BE2C (cell line): Measurements from ENCODE around the gene MOK.
"Not testable (repeated sequence)": the region's sequence is repeated elsewhere in the genome, so short reads cannot be mapped to it uniquely, and the experiment has no call there.

Experiments used
- DNase-seq: peaks from one replicate; pipeline ENCODE4 v3.0.0-alpha.2; 2020
- H3K27me3 ChIP-seq: fragments of 250-450 bp; sonication (Bioruptor Pico); 2 replicates; pipeline ENCODE4 v1.5.1; 2020; ENCODE audit warnings: mild to moderate bottlenecking
- H3K36me3 ChIP-seq: fragments of 250-450 bp; sonication (Bioruptor Pico); 2 replicates; pipeline ENCODE4 v1.5.1; 2020; ENCODE audit warnings: mild to moderate bottlenecking
- H3K4me1 ChIP-seq: fragments of 250-450 bp; sonication (Bioruptor Pico); 2 replicates; pipeline ENCODE4 v1.5.1; 2020
- H3K4me3 ChIP-seq: 2 replicates; pipeline ENCODE4 v1.5.1; 2011; ENCODE audit warnings: low read depth, low read length
- H3K9me3 ChIP-seq: fragments of 250-450 bp; sonication (Bioruptor Pico); 2 replicates; pipeline ENCODE4 v1.5.1; 2020
- CTCF ChIP-seq: IDR thresholded peaks from 2 replicates; pipeline ENCODE4 v1.5.1; 2012; ENCODE audit warnings: mild to moderate bottlenecking, low read depth, low read length

MOK gene

GRCh38 chr14:102338724-102339123, 33.8 kb upstream of the MOK start:
- peaks cover 15% of the 10 kb centered on the region for H3K36me3 ChIP-seq
- no peak for DNase-seq
- H3K4me1 ChIP-seq: no peaks in the 10 kb centered on the region
- H3K27me3 ChIP-seq: no peaks in the 10 kb centered on the region
- H3K4me3 ChIP-seq: no peak overlapping the region
- TF ChIP-seq CTCF: no peak; the same call in 1 of the 2 replicates
- H3K9me3 ChIP-seq: no peaks in the 10 kb centered on the region

- Histone ChIP-seq H3K9me3 (no peaks in the 10 kb centered on the region), H3K27me3 (no peaks in the 10 kb centered on the region), H3K4me3 (no peak overlapping the region), H3K36me3 (0 out of 2 replicates have a peak, but pooled peaks cover 2% of the 10 kb centered on the region), H3K4me1 (no peaks in the 10 kb centered on the region)
- TF ChIP-seq CTCF: no peak
- DNase-seq: no peak
These were observed 30.2 kb upstream of the MOK start for GRCh38 chr14:102335163-102335562.

- no peaks in the 10 kb centered on the region for H3K4me1 ChIP-seq
- no peak for DNase-seq
- no peaks in the 10 kb centered on the region for H3K27me3 ChIP-seq
- no peaks in the 10 kb centered on the region for H3K9me3 ChIP-seq
- TF ChIP-seq CTCF: no peak
- no peak overlapping the region for H3K4me3 ChIP-seq
- H3K36me3 ChIP-seq: 0 out of 2 replicates have a peak, but pooled peaks cover 2% of the 10 kb centered on the region
These were observed 29.1 kb upstream of the MOK start for GRCh38 chr14:102333795-102334705.

- Histone ChIP-seq H3K27me3 (no peaks in the 10 kb centered on the region), H3K4me3 (no peak overlapping the region), H3K36me3 (no peaks in the 10 kb centered on the region), H3K9me3 (no peaks in the 10 kb centered on the region), H3K4me1 (no peaks in the 10 kb centered on the region)
- DNase-seq: no peak
- TF ChIP-seq CTCF: no peak
These were observed 28.4 kb upstream of the MOK start for GRCh38 chr14:102333390-102333789.

GRCh38 chr14:102330806-102331205, 25.8 kb upstream of the MOK start:
- H3K9me3 ChIP-seq: no peaks in the 10 kb centered on the region
- DNase-seq: no peak
- H3K4me3 ChIP-seq: no peak overlapping the region
- no peaks in the 10 kb centered on the region for H3K4me1 ChIP-seq
- no peak for TF ChIP-seq CTCF
- H3K36me3 ChIP-seq: no peaks in the 10 kb centered on the region
- H3K27me3 ChIP-seq: no peaks in the 10 kb centered on the region

- H3K27me3 ChIP-seq, H3K4me3 ChIP-seq, H3K9me3 ChIP-seq, DNase-seq, H3K4me1 ChIP-seq, H3K36me3 ChIP-seq: not testable (repeated sequence)
These were observed 24.4 kb upstream of the MOK start for GRCh38 chr14:102329381-102329780.
